ENCODE data around the gene OAF.

DNA sequence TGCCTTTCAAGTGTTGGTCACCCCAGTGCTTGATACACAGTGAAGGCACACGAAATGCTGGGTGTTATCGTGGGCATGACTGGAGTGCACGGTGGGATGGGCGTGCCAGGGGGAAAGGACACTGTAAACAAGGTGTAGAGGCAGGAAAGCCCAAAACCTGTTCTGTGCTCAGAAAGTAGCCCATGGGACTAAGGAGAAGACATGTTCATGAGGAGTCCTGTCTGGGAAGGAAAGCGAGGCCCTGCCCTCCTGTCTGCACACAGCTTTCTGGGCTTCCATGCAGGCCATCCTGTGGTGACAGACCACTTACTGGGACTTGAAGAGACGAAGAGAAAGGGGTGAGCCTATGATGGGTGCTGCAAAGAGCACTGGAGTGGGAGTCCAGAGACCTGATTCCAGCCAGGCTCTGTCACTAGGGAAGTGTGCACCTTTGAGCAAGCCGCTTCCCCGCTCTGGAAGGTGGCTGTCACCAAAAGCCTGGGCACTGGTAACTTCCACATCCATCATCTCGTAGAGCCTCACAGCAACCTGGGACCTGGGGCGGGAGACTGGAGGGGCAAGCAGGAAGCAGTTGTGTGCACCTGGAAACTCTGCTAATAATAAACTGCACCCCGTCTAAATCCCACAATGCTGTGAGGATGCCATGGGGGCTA, 28.3 kb downstream of the OAF start:
- TF ChIP-seq, protein P1, sequence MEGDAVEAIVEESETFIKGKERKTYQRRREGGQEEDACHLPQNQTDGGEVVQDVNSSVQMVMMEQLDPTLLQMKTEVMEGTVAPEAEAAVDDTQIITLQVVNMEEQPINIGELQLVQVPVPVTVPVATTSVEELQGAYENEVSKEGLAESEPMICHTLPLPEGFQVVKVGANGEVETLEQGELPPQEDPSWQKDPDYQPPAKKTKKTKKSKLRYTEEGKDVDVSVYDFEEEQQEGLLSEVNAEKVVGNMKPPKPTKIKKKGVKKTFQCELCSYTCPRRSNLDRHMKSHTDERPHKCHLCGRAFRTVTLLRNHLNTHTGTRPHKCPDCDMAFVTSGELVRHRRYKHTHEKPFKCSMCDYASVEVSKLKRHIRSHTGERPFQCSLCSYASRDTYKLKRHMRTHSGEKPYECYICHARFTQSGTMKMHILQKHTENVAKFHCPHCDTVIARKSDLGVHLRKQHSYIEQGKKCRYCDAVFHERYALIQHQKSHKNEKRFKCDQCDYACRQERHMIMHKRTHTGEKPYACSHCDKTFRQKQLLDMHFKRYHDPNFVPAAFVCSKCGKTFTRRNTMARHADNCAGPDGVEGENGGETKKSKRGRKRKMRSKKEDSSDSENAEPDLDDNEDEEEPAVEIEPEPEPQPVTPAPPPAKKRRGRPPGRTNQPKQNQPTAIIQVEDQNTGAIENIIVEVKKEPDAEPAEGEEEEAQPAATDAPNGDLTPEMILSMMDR (IDR thresholded peaks at IDR 0.05; ENCODE audit: low read depth, low read length, poor library complexity, severe bottlenecking): no peak
- no peak for TF ChIP-seq EZH2phosphoT487 (IDR thresholded peaks at IDR 0.05; ENCODE audit: borderline replicate concordance, low read length)

Measured in DOHH2 (cell line).